Suppressor macrophage treated with lipopolysaccharide for 4 hours (primary cell): ENCODE measurements around the gene SHC3.

Experiments used
- DNase-seq: peaks from one replicate; pipeline ENCODE4 v3.0.0-alpha.2; 2020

SHC3 gene

GRCh38 chr9:89049646-89050045 lies 129.0 kb downstream of the SHC3 start:
- DNase-seq: no peak

DNA sequence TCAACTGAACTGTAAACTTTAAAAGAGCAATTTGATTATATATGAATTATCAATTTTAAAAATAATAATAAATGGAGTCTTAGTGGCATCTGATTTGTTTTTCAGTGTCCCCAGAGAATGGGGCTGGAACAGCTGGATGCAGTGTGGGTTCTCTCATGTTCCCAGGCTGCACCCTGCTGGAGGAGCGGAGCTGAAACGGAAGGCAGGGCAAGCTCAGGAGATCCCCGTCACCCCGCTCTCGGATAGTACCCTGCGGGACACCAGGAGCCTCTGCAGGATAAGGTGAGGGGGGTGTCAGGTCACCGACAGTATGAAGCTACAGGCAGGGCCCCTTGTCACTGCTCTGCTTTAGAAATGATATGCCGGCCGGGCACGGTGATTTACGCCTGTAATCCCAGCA lies 130.0 kb downstream of the SHC3 start:
- DNase-seq: no peak

- DNase-seq: no peak
Observed at GRCh38 chr9:89047667-89048066, 131.0 kb downstream of the SHC3 start.

DNA sequence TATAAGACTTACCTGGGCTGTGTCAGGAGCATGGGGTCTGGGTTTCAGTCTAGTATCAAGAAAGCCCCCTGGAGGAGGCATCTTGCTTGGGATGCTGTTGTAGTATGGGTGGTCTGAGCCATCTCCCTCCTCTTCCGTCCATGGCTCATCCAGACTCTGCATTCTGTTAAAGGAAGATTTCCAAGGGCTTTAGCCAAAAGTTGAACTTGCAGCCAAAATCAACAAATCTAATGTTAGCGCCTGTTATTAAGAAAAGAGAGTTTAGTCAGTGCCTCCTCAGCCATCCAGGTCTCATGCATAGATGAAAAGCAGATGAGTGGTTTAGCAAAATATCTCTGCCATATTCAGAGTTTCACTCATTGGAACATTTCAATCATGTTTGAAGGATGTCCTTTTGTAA lies 131.8 kb downstream of the SHC3 start:
- no peak for DNase-seq

- DNase-seq: no peak
Observed at GRCh38 chr9:89044881-89045280, 133.7 kb downstream of the SHC3 start.

DNA sequence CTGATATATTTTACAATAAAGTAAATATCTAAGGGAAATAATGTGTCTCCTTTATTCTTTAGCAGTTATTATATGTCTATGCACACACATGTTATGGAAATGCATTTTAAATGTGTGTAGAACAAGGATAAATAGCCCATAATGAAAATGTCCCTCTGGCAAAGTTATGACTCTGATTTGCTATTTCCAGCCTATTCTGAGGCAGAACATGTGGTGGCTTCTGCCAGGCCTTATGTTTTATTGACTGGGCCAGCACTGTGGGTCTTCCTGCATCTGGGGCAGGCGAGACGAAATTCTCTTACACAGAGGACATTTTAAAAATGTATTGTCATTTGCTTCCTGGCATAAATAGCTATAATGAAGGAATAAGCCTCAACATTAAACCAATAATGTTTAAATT lies 134.5 kb downstream of the SHC3 start:
- no peak for DNase-seq

DNA sequence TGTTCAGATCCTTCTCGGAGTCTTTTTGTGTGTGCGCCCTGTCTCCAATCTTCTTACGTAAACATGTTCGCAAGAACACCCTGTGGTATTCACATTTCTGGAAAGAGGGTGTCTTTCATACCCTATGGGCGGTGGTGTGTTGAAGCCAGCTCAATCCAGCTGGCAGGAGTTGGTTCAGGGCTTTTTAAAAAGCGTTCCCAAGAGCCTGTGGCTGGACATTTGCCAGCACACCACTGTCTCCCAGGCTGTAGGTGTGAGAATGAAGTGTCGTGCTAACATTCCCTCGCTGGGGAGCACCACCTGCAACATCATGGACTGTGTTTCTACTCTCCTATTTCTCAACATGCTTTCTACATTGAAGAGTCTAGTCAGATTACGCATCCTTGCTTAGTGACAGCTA lies 135.6 kb downstream of the SHC3 start:
- no peak for DNase-seq

DNA sequence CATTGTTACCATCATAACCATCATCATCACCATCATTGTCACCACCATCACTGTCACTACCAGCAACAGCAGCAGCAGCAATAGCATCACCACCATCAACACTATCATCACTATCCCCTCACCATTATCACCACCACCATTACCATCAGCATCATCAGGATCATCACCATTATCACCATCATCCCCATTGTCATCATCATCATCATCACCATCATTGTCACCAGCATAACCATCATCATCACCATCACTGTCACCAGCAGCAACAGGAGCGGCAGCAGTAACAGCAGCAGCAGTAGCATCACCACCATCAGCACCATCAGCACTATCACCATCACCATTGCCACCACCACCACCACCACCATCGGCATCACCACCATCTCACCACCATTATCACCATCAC lies 139.0 kb downstream of the SHC3 start:
- DNase-seq: no peak

DNA sequence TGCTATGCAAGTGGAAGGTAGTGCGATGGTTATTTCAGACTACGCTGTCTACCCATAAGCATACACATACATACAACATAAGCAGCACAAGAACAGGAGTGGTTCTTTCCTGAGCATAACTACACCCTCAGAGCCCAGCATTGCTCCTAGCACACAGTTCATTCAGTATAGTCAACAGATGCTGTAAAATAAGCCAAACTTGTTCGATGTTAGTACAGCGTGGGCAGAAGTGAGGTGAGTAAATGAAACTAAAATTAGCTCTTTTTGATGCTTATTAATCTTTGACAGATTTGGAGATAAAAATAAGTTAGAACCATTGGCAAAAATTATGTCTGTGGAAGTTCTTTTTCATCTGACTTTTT lies 139.5 kb downstream of the SHC3 start:
- no peak for DNase-seq

GRCh38 chr9:89038382-89039103 lies 140.1 kb downstream of the SHC3 start:
- peak; percentile 37 for DNase-seq

DNA sequence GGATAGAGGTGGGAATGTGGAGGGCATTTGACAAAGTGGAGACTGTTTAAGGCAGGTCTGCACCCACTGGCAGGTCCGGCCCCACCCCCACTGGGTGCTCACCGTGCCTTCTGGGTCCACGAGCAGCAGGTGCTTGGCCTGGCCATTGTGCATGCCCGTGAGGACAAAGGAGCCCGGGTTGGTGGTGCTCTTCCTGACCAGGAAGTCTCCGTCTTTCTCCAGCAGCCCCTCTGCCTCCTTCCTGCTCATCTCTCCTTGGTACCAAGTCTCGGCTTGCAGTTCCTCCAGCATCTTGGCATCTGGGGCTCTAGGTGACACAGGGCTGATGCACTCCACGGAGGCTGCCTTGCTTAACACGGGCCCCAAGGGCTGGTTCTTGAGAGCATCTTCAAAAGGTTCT lies 140.7 kb downstream of the SHC3 start:
- no peak for DNase-seq

GRCh38 chr9:89037346-89037745 lies 141.3 kb downstream of the SHC3 start:
- DNase-seq: peak; percentile 39

DNA sequence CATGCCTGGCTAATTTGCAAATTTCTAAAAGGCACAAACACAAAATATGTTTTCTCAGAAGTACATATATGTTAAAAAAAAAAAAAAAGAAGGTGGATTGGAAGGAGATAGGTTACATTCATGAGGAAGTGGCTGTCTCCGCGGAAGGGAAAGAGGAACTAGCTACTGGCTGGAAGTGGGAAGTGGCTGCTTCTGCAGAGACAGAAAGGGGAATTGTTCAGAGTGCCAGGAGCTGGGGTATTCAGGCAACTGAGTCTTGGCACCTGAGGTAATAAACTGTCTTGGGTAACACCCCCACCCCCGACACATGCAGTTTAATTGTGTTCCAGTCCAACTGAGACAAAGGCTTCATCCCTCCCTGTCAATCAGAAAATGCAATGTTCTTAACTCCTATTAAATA lies 141.7 kb downstream of the SHC3 start:
- peak; percentile 86 for DNase-seq

GRCh38 chr9:89036383-89036782 lies 142.2 kb downstream of the SHC3 start:
- DNase-seq: peak; percentile 81

GRCh38 chr9:89032661-89033060 lies 146.0 kb downstream of the SHC3 start:
- DNase-seq: no peak

GRCh38 chr9:89032173-89032572 lies 146.4 kb downstream of the SHC3 start:
- no peak for DNase-seq

DNA sequence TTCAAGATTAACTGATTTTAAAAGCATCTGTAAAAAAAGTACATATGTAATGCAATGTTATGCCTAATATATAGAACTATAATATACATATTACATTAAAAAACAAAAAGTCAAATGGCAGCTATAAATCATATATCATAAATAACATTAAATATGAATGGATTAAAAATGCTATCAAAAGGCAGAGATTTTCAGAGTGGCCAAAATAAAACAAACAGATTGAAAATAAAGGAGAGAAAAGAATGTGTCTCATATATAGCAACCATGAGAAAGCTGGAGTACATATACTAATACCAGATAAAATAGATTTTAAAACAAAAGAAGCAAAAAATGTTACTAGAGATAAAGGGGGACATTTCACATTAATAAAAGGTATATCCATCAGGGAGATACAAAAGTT lies 148.8 kb downstream of the SHC3 start:
- no peak for DNase-seq

DNA sequence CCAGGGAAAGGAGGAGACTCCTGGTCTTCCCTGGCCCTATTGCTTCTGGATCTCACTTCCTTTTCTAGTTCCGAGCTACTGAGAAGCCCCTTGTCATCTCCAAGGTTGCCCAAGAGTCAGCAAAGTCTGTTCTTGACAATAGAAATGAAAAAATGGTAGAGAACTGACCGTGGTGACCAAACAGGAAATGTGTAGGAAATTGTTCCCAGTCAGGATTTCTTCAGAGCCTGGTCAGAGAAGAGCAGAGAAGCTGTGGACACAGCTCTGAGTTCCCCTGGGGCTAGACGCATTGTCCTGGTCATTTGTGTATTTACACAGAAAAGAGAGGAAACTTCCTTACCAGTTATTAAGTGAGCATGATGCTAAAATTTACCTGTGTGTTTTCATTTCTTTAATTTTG lies 151.7 kb downstream of the SHC3 start:
- DNase-seq: peak; percentile 67

DNA sequence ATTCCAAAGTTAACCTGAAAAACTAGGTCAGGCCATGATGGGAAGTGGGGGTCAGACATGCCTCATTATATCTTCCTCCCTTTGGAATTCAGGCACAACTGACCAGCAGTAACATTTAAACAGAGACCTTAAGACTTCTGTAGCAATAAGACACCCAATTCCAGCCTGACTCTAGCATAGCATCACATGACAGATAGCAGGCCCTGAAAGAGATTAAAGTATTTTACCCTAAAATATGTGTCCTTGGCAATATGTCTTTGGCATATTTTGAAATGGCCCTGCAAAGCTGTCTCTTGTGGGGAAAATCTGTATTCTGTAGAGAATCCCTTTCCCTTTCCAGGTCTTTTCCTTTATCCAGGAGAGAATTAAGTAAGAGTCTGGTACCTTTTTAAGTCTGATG lies 153.1 kb downstream of the SHC3 start:
- DNase-seq: no peak

- DNase-seq: no peak
Observed at GRCh38 chr9:89024727-89025126, 153.9 kb downstream of the SHC3 start.

DNA sequence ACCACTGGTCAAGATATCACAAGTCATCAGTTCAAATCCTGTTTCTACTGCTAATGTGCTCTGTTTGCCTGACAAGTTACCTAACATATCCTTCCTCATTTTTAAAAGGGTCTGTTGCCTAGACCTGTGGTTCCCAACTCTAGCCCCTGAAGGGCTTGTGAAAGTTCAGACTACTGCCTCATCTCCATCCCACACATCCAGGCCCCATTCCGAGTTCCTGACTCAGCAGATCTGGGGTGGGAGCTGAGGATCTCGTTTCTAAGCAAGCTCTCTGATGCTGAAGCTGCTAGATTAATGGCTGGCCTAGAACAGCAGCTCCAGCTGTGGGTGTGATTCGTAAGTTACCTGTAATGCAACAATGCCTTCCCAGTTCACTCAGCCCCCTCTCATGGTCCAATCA lies 154.9 kb downstream of the SHC3 start:
- peak; percentile 18 for DNase-seq

DNA sequence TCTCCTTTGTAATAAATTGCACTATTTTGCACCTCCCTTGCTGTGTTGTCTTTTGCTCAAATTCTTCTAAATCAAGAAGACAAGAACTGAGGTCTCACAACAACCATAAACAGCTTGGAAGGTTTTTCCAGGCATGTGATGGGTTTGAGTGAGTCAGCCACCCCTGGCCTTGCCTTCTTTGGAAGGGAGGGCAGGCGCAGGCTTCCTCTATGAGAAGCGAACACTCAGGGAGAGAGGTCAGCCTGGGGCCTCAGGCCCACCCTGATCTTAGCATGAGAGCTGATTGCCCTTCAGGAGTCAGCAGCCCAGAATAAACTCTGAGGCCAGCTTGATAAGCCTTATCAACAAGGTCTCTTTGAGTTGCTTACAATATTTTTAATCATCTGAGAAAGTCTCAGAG lies 155.7 kb downstream of the SHC3 start:
- peak; percentile 27 for DNase-seq

DNA sequence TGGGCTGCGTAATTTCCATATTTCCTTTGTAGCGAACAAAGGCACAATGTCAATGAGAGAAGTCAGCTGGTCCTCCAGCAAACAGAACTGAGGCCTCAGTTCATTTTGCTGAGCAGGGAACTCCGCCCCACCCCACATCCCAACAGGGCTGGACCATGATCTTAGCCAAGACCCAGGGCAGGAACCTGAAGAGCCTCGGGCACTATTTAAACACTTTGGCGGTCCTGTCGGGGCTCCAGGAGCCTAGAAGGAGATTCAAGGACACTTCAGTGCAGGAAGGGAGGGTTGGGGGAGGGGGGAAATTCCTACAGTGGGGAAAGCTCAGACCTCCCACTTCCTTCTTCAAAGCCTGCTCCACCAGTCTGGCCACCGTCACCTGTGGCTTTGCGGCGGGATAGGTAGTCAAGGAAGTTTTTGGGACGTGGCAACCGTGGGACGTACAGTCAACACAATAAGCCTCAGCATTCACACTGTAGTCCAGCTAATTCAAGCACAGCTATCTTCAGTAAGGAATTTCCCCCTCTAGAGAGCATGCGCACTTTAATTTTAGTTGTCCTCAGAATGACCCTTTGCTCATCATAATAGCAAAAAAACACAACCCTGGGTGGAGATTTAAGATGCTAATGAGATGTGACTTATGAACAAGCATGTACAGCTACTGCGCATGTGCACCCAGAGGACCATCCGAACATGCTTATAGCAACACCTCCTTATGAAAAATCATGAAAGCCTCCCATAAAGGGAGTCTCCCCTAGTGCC lies 156.4 kb downstream of the SHC3 start:
- no peak for DNase-seq

GRCh38 chr9:89021154-89021803 lies 157.3 kb downstream of the SHC3 start:
- peak; percentile 18 for DNase-seq
